T-helper 1 cell treated with Interleukin-12 subunit alpha and Interleukin-12 subunit beta and Interleukin-4 antibody, amounts not matched to agents 30 ng/mL and 1 ng/mL, for 36 hours (primary cell): ENCODE measurements around the gene SCYGR3. TPM values are rescaled to one million over a fixed set of nuclear protein-coding genes. Genes with fewer than 3 reads are reported as not detected.

Source experiments
- intact Hi-C: fragments of 100-400 bp; cut with micrococcal nuclease; formaldehyde crosslinking; loops from one replicate; pipeline ENCODE4 v1.15.1; 2024
- total RNA-seq: library from RNA; stranded (reverse); gene quantifications from 2 replicates; pipeline ENCODE4 v1.2.3, GENCODE V29; 2022

Gene SCYGR3, protein sequence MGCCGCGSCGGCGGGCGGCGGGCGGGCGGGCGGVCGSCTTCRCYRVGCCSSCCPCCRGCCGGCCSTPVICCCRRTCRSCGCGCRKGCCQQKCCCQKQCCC
- total RNA-seq = not detected in 2 replicates

DNA sequence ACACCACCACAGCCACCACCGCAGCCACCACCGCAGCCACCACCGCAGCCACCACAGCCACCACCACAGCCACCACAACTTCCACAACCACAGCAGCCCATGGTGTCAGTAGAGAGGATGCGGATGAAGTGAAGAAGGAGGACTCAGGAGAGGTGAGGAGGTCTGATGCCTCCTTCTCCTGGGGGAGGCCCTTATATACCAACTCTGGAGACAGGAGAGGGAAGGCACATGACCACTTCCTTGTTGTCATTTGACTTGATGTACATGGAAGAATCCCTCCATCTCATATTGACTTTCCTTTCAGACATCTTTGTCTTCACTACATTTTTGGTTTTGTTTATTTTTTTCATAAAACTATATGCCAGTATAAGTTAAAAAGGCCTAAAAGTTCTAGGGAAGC lies at the start of gene SCYGR3:
Gene SCYGR3 (minus strand): TSS at position 101 of the 400 bp plus-strand sequence. CDS start 0 bp downstream, at position 101.
- intact Hi-C loops = no loop called here

DNA sequence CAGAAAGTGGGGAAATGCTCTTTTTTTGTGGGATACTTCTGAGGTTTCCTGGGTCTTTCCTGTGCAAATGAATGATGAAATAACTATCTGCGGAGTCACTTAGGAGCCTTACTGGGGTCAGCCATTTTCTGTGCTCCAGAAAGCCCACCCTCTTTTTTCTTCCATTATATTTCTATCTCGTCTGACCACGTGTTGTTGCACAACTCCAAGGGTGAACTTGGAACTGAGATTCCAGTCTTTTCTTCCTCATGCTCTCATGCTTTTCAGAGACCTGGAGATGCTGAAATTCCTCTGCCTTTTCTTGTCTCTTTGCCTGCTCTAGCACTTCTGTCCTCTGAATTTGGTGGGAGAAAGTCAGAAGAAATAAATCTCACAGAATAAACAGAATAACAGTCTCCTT lies 47.2 kb upstream of the SCYGR3 start:
- intact Hi-C loops = no loop called here

DNA sequence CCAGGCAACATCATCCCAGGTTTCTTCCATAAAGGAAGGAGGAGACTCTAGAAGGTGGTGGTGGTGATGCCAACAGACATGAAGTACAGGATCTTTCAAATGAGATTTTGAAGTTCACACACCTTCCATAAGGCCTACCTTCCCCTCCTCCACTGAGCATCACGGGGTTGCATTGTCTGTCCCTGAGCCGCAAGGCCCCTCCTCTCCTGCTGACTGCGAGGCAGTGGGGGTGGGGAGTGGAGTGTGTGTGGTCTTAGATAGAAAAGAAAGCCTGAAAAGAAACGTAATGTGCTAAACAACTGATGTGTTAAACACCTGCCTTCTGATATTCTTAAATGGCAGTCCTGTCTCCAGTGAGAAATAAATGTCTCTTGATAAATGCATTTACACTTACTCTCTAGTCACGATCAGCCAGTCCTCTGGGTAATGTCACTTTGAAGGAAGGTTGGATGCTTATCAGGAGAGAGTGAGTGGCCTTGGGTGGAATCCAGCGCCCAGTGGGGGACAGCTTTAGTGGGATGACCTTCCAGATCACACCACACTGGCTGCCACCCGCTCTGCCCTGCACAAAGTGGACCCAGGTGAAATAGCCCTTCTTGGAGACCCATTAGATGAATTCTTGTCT lies 46.5 kb upstream of the SCYGR3 start:
- intact Hi-C loops = no loop called here

DNA sequence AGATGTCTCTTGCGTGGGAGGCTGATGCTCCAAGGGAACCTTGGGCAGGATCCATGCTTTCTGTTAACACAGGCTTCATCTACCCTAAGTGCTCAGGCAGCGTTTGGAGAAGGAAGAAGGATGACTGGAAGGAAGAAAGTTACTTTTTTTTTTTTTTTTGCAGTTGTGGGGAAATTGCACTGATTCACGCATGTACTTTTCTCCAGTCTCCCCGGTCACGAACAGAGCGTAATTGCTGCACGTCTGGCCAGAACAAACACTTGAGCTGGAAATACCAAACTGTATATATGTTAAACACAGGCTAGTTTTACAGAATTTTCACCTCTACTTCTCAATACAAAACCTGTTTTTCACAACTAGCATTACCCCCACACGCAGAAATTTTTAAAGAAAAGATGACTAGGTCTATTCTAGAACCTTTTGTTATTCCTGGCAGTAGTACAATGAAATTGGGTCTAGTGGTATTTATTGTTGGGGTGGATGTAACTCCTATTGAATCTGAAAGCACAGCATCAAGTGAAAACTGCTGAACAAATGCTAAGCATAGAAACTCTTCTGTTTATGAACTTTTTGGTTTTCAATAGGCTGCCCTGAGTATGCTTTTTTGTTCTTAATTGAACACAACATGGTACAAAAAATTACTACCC lies 42.7 kb upstream of the SCYGR3 start:
- intact Hi-C loops = no loop called here

DNA sequence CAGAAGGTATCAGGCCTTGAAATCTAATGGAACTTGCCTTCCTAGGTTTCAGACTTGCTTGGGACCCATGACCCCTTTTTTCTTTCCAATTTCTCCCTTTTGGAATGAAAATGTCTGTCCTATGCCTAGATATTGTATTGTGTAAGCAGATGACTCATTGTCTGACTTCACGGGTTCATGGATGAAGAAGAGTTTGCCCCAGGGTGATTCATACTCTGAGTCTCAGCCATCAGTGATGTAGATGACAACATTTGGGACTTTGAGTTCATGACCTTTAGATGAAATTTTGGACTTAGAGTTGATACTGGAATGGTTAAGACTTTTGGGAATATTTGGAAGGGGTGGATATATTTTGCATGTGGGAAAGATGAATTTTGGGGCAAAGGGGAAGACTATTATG lies 40.8 kb upstream of the SCYGR3 start:
- intact Hi-C loops = no loop called here

- intact Hi-C loops = no loop called here
Observed at GRCh38 chr2:227654426-227654825, 39.8 kb upstream of the SCYGR3 start.

DNA sequence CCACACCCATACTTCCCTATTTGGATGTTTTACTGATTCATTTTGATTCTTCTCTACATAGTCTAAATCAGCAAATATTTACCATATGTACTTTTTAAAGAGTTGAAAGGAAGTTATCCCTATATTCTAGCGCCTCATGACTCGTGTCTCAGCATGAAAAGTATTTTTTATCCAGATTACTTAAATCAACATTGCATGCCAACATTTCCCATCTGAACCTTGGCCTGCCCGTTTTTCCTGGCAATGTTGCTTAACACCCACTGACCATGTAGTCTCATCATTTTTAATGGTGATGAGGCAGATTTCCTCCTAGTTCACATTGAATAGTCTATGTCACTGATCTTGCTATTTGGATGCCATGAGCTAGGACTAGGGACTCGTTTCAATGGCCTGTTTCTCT lies 38.8 kb upstream of the SCYGR3 start:
- intact Hi-C loops = no loop called here

DNA sequence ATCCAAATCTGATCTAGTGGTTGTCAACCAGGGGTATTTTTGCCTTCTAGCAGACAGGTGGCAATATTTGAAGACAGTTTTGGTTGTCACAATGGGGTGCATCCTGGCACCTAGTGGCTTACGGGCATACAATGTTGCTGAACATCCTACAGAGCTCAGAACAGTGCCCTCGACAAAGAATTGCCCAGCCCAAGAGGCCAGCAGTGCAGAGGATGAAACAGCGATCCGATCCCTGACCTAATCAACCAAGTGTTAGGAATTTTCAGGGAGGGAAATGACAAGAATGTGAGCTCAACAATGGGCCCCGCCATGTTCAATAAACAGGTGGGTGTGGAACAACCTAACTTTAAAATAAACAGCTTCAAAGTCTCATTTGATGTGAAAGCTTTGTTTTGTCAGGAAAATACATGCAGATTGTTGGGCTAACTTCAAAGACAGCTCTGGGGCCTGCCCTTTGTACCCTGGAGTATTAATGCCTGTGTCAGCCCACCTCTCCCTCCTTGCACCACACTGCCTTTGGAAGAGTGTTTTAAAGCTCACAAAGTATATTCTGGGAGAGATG lies 29.4 kb upstream of the SCYGR3 start:
- intact Hi-C loops = no loop called here

GRCh38 chr2:227642656-227643055 lies 28.0 kb upstream of the SCYGR3 start:
- intact Hi-C loops = no loop called here

GRCh38 chr2:227634201-227634600 lies 19.6 kb upstream of the SCYGR3 start:
- intact Hi-C loops = no loop called here

- intact Hi-C loops = no loop called here
Observed at GRCh38 chr2:227632827-227633226, 18.2 kb upstream of the SCYGR3 start.

GRCh38 chr2:227630322-227630721 lies 15.7 kb upstream of the SCYGR3 start:
- intact Hi-C loops = no loop called here

- intact Hi-C loops = no loop called here
Observed at GRCh38 chr2:227629435-227629834, 14.8 kb upstream of the SCYGR3 start.

GRCh38 chr2:227627769-227628168 lies 13.1 kb upstream of the SCYGR3 start:
- intact Hi-C loops = no loop called here

DNA sequence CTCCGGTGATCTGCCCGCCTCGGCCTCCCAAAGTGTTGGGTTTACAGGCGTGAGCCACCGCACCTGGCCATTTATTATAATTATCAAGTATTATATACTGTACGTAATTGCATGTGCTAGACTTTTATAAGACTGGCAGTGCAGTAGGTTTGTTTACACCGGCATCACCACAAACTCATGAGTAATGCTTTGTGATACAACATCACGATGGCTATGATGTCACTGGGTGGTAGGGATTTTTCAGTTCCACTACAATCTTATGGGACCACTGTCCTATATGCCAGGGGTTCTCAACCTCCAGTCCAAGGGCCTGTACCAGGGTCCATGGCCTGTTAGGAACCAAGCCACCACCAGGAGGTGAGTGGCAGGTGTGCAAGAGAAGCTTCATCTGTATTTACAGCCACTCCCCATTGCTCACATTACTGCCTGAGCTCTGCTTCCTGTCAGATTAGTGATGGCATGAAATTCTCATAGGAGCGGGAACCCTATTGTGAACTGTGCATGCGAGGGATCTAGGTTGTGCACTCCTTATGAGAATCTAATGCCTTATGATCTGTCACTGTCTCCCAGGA lies 12.0 kb upstream of the SCYGR3 start:
- intact Hi-C loops = no loop called here

DNA sequence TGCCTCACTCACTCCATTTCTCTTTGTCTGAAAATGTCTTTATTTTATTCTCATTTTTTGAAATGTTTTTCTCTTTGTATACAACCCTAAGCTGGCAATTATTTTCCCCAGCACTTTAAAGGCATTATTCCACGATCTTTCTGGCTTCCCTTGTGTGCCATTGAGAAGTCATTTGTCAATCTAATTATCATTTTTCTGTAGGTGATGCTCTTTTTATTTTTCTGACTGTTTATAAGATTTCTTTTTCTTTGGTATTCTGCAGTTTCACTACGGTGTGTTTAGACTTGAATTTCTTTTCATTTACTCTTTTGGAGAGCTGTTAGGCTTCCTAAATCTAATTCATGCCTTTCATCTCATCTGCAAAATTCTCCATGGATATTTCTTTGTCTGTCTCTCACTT lies 10.8 kb upstream of the SCYGR3 start:
- intact Hi-C loops = no loop called here

- intact Hi-C loops = no loop called here
Observed at GRCh38 chr2:227623226-227623625, 8.6 kb upstream of the SCYGR3 start.

- intact Hi-C loops = no loop called here
Observed at GRCh38 chr2:227617316-227618230, 2.9 kb upstream of the SCYGR3 start, which contains the start of gene SCYGR4. SCYGR4 (plus strand) TSS chr2:227617498; CDS start chr2:227617498, 0 bp downstream.

- intact Hi-C loops = no loop called here
Observed at GRCh38 chr2:227616631-227617030, 2.0 kb upstream of the SCYGR3 start.

- intact Hi-C loops = no loop called here
Observed at GRCh38 chr2:227615906-227616305, 1.3 kb upstream of the SCYGR3 start.

DNA sequence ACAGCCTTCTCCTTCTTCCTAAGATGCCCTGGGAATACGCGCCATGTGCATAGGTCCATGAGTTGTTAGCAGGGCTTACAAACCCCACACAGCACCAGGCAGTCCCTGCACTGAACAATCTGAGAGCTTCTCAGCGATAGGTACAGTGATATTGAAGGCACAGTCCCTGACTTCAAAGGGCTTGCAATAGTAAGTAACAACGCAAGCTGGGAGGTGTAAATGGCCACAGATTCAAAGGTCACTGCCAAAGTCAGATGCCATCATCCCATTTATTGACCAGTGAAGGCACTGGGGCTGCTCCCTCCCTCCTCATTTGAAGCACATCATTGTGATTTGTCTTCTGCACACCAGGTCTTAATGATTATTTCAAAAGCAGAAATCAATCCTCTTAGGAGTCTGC lies 541 bp upstream of the SCYGR3 start:
- intact Hi-C loops = no loop called here
